HG03565 (cell line): ENCODE results near the gene RNF111.

Experiments
- ATAC-seq: cut with Tn5 transposase; IDR thresholded peaks from one replicate; pipeline ENCODE4 v1.9.1; 2021; ENCODE audit warnings: mild to moderate bottlenecking, moderate library complexity; ENCODE audit not compliant: unreplicated experiment

Gene RNF111

DNA sequence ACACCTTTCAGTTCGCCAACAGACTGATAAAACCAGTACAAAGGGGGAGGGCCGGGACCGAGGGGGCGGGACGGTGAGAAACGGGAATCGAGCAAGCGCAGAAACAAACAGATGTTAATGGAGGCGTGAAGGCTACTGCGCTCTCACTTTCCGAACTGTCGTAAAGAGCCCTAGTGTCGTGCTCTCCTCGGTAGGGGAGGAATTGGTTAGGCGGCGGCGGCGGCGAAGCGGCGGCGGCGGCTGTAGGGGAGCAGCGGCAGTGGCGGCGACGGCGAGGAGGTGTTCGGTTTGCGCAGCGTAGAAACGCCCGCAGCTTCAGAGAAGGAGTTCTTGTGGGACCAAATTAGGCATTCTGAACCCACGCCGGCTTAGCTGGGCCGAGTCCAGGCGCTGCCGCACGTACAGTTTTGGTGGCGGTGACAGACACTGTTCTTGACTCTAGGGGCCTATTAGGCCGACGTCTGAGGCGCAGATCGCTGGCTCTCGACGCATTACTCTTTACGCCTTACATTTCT, at the start of gene RNF111:
TSS of gene RNF111 (plus strand) at position 173 of the 515 bp plus-strand sequence. CDS start 43,160 bp downstream, outside the sequence.
- ATAC-seq: peak; percentile 70

DNA sequence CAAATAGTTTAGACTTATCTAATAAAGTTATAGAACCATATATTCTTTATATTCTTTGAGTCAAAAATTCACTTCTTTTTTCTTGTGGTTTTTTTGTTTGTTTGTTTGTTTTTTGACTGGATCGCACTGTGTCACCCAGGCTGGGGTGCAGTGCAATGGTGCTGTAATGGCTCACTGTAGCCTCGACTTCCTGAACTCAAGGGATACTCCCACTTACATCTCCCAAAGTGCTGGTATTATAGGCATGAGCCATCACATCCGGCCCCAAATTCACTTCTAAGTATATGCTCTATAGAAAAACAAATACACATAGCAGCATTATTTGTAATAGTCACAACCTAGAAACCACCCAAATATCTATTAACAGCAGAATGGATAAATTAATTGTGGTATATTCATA, 40.3 kb upstream of the RNF111 start:
- no peak for ATAC-seq

DNA sequence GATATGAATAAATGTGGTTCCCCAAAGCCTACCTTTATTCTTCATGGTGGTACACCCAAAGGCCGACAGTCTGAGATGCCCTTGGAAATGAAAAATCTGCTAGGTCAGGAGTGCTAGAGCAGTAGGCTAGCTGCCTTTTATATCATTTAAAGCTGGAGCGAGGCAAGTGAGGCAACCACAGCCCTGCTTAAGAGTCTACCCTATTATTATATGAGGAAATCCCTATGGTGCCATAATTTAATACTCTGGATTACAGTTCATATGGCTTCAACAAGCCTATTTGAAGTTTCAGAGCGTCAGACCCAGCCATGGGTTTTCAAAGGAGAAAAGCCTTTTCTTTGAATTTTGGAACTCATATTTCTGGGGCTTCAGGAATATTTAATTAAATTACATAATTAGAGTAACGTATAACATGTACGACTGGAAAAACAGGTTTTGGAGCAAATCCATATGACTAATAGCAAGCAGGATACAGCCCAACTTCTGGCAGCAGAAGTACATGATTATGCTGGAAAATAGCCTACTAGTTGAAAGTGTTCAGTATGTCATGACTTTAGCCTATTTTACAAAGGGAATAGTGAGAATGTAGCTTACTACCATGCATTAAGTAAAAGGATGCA, 36.0 kb upstream of the RNF111 start:
- ATAC-seq: no peak

DNA sequence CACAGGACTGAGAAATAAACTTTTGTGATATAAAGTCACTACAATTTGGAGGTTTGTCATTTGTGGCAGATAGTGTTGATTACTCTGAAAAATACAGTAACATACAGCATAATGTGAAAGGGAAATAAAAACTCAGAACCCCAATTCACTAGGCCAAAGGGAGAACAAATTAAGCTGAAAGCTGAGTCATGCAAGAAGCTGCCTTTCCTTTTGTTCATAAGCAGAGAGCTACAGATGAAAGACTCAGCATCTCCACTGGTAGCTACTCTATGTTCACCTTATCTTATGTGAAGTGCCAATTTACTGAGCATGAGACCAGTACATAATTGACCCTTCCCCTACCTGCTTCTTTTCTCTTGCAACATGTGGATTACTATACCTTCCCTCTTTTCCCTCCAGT, 34.7 kb upstream of the RNF111 start:
- no peak for ATAC-seq

GRCh38 chr15:58957101-58957973, 30.1 kb upstream of the RNF111 start:
- ATAC-seq: no peak

- ATAC-seq: no peak
These were observed 28.7 kb upstream of the RNF111 start for GRCh38 chr15:58958811-58959210.

DNA sequence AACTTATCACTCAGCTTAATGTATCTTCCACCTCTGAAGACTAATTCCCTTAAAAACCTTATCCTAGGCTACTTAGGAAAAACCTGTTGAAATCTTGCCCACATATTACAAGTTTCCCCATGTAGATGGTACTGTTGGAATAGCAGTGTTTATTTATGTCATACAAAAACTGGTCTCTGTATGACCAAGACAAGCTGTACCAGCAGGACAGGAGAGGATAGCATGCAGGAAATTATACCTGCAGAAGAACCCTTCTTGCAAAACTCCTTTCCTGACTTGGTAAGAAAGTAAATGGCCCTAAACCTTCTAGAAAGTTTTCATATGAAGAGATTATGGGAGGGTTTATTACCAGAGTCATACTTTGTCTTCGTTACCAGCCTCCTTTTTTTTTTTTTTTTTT, 25.3 kb upstream of the RNF111 start:
- ATAC-seq: no peak

DNA sequence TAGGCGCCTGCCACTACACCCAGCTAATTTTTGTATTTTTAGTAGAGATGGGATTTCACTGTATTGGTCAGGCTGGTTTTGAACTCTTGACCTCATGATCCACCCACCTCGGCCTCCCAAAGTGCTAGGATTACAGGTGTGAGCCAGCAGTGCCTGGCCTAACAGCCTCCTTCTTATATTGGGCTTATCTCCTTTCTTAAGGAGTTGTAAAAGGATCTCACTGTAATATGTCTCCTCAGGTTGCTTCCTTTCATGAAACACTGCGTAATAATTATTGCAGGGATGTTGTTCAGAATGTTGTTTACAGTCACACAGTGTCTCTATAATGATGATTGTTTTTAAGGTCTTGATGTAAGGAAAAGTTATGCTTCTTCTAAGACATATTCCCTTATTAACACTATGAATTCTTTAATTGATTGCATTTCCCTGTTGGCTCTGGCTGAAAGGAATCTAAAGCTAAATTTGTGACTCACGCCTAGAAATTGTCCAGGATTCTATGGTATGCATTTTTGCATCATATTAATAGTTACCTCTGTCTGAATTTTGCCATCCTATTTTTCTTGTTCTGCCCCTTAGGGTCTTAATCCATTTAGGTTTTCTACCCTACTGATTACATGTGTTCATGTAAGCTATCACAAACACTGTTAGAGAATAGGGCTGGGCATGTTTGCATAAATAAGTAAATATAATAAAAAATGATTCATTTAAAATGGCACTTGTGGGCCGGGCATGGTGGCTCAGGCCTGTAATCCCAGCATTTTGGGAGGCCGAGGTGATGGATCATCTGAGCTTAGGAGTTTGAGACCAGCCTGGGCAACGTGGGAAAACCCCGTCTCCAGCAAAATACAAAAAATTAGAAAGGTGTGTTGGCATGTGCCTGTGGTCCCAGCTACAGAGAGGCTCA, 24.5 kb upstream of the RNF111 start:
- ATAC-seq: no peak

DNA sequence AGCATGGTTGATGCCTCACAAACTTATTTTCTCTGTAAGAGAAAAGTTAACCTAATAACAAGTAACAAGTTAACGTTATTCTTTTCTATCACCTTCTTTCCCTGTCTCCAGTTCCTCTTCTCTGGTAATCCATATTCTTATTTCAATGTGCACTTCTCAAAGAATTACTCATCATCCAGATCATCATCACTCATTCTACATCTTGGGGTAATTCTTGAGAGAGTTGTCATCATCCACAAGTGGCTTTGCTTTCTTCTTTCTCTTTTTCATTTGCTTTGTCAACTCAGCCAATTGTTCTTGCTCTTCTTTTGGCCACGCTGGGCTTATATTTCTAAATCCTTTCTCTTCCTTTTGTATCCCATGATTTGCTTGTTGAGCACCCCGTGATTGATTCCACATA, 20.8 kb upstream of the RNF111 start:
- no peak for ATAC-seq

- no peak for ATAC-seq
These were observed 20.0 kb upstream of the RNF111 start for GRCh38 chr15:58967479-58967878.

- no peak for ATAC-seq
These were observed 9.6 kb upstream of the RNF111 start for GRCh38 chr15:58977887-58978286.

DNA sequence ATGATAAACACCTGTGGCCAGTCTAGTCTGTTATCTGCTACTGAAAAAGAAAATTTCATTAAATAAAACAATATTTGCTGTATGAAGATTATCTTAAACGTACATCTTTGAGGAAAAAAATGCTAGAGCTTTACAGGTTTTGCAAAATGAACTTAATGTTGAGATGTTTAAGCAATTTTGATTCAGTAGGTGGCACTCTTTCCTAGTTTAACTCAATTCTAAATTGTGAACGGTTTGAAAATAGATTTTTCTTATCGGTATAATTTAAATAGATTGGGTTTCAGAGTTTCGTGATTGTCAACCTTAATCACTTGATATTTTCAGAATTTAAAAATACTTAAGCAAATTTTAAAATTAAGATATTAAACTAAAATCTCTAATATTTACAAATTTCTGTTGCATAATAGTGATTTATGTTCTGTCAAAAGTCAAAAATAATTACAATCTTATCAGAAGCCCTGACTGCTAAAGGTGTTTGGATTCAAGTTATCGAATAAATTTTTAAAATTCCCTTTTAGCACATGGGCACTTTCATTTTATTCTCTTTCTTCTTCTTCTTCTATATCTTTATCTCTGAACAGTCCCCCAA, 7.0 kb upstream of the RNF111 start:
- no peak for ATAC-seq

DNA sequence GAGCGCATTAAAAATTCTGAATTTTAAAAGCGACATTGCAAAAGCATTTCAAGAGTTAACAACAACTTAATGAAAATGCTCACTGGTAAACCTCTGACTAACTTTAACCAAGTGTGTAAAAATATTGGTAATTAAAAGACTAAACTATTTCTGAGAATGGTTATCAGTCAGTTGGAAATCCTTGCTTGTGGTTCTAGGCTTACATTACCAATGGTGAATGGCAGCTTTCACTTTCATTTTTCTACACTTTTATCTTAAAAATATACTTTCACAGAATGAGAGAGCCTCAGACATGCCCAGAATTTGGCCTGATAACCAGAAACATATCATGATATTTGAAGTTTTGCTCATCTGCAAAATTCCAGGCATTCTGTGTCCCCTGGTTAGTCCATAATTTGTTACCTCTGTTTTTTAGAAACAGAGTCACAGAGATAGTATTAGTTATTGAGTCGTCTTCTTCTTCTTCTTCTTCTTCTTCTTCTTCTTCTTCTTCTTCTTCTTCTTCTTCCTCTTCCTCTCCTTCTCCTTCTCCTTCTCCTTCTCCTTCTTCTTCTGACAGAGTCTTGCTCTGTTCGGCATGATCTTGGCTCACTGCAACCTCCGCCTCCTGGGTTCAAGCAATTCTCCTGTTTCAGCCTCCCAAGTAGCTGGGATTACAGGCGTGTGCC, 5.5 kb upstream of the RNF111 start:
- no peak for ATAC-seq

GRCh38 chr15:58983261-58983660, 4.2 kb upstream of the RNF111 start:
- ATAC-seq: no peak

DNA sequence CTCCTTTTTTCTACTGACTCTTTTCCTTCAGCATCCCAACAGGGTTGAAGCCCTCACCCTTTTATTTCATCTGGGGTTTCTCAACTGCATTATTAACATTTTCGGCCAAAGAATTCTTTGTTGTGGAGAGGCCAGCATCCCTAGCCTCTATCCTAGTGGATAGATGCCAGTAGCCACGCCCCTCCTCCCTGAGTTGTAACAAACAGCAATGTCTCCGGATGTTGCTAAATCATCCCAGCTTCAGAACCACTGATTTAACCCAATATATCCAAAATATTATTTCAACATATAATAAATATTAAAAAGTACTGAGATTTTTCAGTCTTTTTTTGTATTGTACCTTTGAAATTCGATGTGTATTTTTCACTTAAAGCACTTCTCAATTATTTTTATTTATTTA, 2.0 kb upstream of the RNF111 start:
- no peak for ATAC-seq

GRCh38 chr15:58987036-58987435, 427 bp upstream of the RNF111 start:
- ATAC-seq: peak; percentile 4

- peak; percentile 27 for ATAC-seq
These were observed 733 bp downstream of the RNF111 start for GRCh38 chr15:58988006-58988785.

GRCh38 chr15:58992181-58992580, 4.7 kb downstream of the RNF111 start:
- no peak for ATAC-seq

DNA sequence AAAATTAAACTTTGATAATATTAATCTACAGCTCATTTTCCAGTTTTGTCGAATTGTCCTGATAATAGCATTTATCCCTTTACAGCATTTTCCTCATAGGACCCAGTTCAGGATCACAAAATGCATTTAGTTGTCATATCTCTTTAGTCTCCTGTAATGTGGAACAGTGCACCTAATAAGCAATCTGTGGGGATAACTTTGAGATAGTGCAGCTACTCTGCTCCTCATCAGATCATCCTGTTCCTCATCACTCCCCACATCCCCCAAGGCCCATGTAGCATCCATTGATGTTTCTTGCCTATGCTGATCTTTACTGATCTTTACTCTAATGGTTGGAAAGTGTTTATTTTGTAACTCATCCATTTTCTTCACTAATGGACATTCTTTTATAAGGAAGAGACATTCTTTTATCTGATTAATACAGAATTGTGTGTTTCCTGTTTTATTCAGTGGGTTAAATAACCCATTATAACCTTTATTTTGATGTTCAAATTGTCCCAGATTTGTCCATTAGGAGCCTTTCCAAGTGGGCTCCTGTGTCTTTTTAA, 7.5 kb downstream of the RNF111 start:
- no peak for ATAC-seq
